ENCODE results near the gene BPIFB3.
"Not testable (repeated sequence)": the region's sequence is repeated elsewhere in the genome, so short reads cannot be mapped to it uniquely, and the experiment has no call there.

BPIFB3 gene

GRCh38 chr20:33045129-33045721 lies 8.5 kb upstream of the BPIFB3 start:
- H3K9me3 ChIP-seq (ENCODE audit: control insufficient read depth, insufficient read depth, low read depth, low read length); CTCF ChIA-PET; H3K36me3 ChIP-seq (ENCODE audit: control insufficient read depth in 2 of 2, insufficient read depth in 1 of 2, low read length in 2 of 2); H3K4me1 ChIP-seq (ENCODE audit: control insufficient read depth, insufficient read depth, low read length); H3K27ac ChIP-seq (ENCODE audit: extremely low read depth, low read depth, low read length); H3K4me3 ChIP-seq (ENCODE audit: low read depth, low read length); POLR2A ChIA-PET: not testable (repeated sequence)
- TF ChIP-seq ZNF280D (tag by site-specific recombination; IDR thresholded peaks at IDR 0.05) (0 out of 2 replicates have a peak, but pooled peaks have one; percentile 55), ZNF677 (tag by site-specific recombination; IDR thresholded peaks at IDR 0.05) (peak; percentile 90), TRIM28 (IDR thresholded peaks at IDR 0.05; ENCODE audit: borderline replicate concordance, low read length) (0 out of 2 replicates have a peak, but pooled peaks have one; percentile 21), SETDB1 (IDR thresholded peaks at IDR 0.05; ENCODE audit: insufficient read length, low read length) (peak; percentile 87)

GRCh38 chr20:33046412-33046811 lies 7.3 kb upstream of the BPIFB3 start:
- Histone ChIP-seq H3K4me1 (ENCODE audit: control insufficient read depth, insufficient read depth, low read length) (no peaks in the 10 kb centered on the region), H3K36me3 (ENCODE audit: control insufficient read depth in 2 of 2, insufficient read depth in 1 of 2, low read length in 2 of 2) (no peaks in the 10 kb centered on the region), H3K4me3 (ENCODE audit: low read depth, low read length) (no peak overlapping the region), H3K9me3 (ENCODE audit: control insufficient read depth, insufficient read depth, low read depth, low read length) (no peaks in the 10 kb centered on the region), H3K27ac (ENCODE audit: extremely low read depth, low read depth, low read length) (no peak overlapping the region)
- ChIA-PET CTCF (no interaction called here), POLR2A (no interaction called here)
- TF ChIP-seq ZNF629 (tag by site-specific recombination; IDR thresholded peaks at IDR 0.05) = no peak
- no peak for TF ChIP-seq REST (tag by site-specific recombination; IDR thresholded peaks at IDR 0.05)
- TF ChIP-seq ZNF175 (tag by site-specific recombination; IDR thresholded peaks at IDR 0.05) = no peak
- TF ChIP-seq ZNF19 (tag by site-specific recombination; IDR thresholded peaks at IDR 0.05; ENCODE audit: low read depth) = no peak
- TF ChIP-seq BCL11B (tag by site-specific recombination; IDR thresholded peaks at IDR 0.05; ENCODE audit: low read depth) = no peak
- no peak for TF ChIP-seq PRDM10 (tag by site-specific recombination; IDR thresholded peaks at IDR 0.05)
- TF ChIP-seq ZNF707 (tag by site-specific recombination; IDR thresholded peaks at IDR 0.05) = no peak
- TF ChIP-seq ZNF426 (tag by site-specific recombination; IDR thresholded peaks at IDR 0.05) = no peak
- no peak for TF ChIP-seq ZNF549 (tag by site-specific recombination; IDR thresholded peaks at IDR 0.05)
- TF ChIP-seq ZBTB8A (tag by site-specific recombination; IDR thresholded peaks at IDR 0.05) = no peak
- no peak for TF ChIP-seq ZNF513 (tag by site-specific recombination; IDR thresholded peaks at IDR 0.05)
- no peak for TF ChIP-seq SETDB1 (IDR thresholded peaks at IDR 0.05; ENCODE audit: insufficient read length, low read length)
- no peak for TF ChIP-seq SCRT2 (tag by site-specific recombination; IDR thresholded peaks at IDR 0.05)

All from HEK293 (cell line).